Epithelial cell of proximal tubule (primary cell): ENCODE data around the gene UST. TPM values are rescaled to one million over a fixed set of nuclear protein-coding genes. Genes with fewer than 3 reads are reported as not detected.

Source experiments
- DNase-seq: peaks from one replicate; pipeline ENCODE4 v3.0.0-alpha.2; 2011; ENCODE audit warnings: low read depth
- H3K4me3 ChIP-seq: 2 replicates; pipeline ENCODE4 v1.5.1; 2011; ENCODE audit warnings: low read depth, mild to moderate bottlenecking, low read length
- total RNA-seq: library from RNA; depleted of rRNA; stranded (reverse); fragments of >200 nt; gene quantifications from 2 replicates; pipeline ENCODE4 v1.2.3, GENCODE V29; 2015
- TF ChIP-seq, protein P1 (sequence below): conservative IDR thresholded peaks from 2 replicates; pipeline ENCODE4 v1.5.1; 2012; ENCODE audit warnings: low read depth, mild to moderate bottlenecking, low read length

Gene UST
- total RNA-seq, 1 donor from 2014 or later = 1.1 TPM

DNA sequence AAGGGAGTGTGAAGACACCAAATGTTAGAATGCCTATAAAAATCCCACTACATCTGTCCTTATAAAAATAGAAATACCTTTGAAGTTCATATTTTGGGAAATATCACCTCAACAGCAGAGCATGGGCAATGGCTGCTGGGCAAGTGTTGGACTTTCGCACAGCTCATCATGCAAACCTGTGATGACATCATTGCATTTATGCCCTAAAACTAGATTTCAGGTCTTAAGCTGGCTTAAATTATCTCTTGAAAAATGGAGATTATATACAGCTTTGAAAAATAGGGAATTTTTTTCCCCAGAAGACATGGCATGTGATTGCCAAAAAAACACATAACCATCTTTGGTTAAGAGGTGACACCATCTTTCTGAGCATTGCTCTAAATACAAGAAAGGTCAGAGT lies 197.8 kb downstream of the UST start:
- H3K4me3 ChIP-seq = no peak overlapping the region
- no peak for DNase-seq
- TF ChIP-seq, protein P1, sequence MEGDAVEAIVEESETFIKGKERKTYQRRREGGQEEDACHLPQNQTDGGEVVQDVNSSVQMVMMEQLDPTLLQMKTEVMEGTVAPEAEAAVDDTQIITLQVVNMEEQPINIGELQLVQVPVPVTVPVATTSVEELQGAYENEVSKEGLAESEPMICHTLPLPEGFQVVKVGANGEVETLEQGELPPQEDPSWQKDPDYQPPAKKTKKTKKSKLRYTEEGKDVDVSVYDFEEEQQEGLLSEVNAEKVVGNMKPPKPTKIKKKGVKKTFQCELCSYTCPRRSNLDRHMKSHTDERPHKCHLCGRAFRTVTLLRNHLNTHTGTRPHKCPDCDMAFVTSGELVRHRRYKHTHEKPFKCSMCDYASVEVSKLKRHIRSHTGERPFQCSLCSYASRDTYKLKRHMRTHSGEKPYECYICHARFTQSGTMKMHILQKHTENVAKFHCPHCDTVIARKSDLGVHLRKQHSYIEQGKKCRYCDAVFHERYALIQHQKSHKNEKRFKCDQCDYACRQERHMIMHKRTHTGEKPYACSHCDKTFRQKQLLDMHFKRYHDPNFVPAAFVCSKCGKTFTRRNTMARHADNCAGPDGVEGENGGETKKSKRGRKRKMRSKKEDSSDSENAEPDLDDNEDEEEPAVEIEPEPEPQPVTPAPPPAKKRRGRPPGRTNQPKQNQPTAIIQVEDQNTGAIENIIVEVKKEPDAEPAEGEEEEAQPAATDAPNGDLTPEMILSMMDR = no peak

DNA sequence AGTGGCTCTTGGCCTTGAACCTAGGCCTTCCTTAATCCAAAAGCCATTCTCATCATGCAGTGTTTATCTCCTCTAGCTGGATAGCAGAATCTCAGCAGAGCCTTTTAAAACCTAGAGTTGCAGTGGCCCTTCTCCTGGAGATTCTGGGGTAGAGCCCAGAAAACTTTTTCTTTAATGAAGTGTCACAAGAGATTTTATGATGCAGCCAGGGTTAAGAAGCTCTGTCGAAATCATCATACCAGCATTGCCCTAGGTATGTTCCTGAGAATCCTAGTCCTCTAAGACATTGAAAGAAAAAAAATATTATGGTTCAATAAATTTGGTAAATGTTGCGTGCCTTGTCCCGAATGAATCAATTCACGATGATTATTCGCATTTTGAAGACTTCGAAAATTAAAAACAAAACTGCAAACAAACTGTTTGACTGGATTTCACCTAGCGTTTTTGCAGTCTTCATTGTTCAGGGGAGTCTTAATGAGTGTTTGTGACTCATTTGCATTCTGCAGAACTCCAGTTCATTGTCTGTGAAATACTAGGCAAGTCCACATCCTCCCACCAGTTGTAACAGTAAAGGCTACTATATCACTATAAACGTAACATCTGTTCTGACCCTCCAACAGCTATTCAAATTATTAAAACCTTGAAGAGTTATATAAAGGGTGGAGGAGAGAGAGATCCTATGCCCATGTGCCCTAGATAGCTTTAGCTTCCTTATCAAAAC lies 198.6 kb downstream of the UST start:
- no peak overlapping the region for H3K4me3 ChIP-seq
- TF ChIP-seq, protein P1 = no peak
- DNase-seq = no peak

- TF ChIP-seq, protein P1 = peak; percentile 87
- no peak overlapping the region for H3K4me3 ChIP-seq
- DNase-seq = peak; percentile 23
These were observed 201.0 kb downstream of the UST start for GRCh38 chr6:148947621-148948444.

GRCh38 chr6:148951662-148952061 lies 204.8 kb downstream of the UST start:
- DNase-seq = no peak
- TF ChIP-seq, protein P1 = no peak
- H3K4me3 ChIP-seq = no peak overlapping the region

DNA sequence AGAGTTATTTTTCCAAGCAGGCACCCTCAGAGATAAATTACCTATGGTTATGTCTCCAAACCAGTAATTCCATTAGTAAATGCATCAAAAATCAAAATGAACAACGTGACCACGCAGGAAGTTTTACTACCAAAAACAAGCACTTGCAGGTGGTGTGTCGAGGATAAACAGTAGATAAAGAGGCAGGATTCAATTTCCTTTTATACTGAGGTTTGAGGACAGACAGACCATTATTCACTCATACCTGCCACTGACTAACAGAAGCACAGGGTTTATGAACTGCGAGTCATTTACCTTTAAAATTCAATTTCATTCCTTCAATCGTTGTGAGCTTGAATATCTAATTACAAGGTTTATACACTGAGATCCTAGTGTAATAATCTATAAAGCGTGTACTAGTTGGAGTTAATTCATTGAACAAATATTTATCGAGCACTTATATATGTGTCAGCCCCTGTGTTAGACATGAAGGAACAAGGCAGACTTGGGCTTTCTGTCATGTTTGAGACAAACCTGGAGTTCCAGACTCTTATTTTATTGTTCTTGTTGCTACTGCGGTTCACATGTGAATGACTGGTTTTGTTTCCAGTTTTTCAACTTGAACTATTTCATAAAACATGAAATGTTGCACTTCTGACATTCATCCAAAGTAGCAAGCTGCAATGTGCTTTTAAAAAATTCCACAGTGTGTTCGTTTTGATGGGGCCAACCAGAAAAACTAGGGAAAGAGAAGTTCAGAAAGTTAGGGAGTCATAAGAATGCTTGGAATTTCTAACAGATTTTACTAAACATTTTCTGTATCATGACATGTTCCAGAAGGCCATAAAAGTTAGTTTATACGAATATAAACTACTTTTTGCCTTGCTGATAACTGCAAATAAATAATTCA lies 205.6 kb downstream of the UST start:
- H3K4me3 ChIP-seq = no peak overlapping the region
- TF ChIP-seq, protein P1 = no peak
- no peak for DNase-seq

GRCh38 chr6:148954461-148954860 lies 207.6 kb downstream of the UST start:
- TF ChIP-seq, protein P1 = no peak
- DNase-seq = no peak
- H3K4me3 ChIP-seq = no peak overlapping the region
